ENCODE results near the gene ZC3HAV1L.
"Not testable (repeated sequence)": the region's sequence is repeated elsewhere in the genome, so short reads cannot be mapped to it uniquely, and the experiment has no call there.

DNA sequence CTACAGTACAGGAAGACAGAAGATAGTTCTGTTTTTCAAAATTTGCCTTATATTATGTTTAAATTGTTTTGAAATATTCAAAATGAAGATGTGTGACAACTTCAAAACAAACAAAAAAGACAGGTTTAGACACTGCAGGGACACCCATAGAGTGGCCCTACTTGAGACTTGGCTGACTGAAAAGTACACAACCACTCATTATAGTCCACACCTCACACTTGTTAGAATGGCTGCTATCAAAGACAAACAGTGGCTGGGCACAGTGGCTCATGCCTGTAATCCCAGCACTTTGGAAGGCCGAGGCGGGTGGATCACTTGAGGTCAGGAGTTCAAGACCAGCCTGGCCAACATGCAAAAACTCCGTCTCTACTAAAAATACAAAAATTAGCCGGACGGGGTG, 41.9 kb upstream of the ZC3HAV1L start:
- not testable (repeated sequence) for TF ChIP-seq ZFP3 (CRISPR knock-in tag; IDR thresholded peaks at IDR 0.05); OSR1 (CRISPR knock-in tag; IDR thresholded peaks at IDR 0.05); ZNF70 (CRISPR knock-in tag; IDR thresholded peaks at IDR 0.05); ARNTL (CRISPR knock-in tag; IDR thresholded peaks at IDR 0.05; ENCODE audit: borderline replicate concordance, low read depth); ZNF8 (CRISPR knock-in tag; IDR thresholded peaks at IDR 0.05); RARB (CRISPR knock-in tag; IDR thresholded peaks at IDR 0.05); ESRRG (CRISPR knock-in tag; IDR thresholded peaks at IDR 0.05); GLIS3 (CRISPR knock-in tag; IDR thresholded peaks at IDR 0.05); SNAI2 (CRISPR knock-in tag; IDR thresholded peaks at IDR 0.05)
- TF ChIP-seq, protein P1, sequence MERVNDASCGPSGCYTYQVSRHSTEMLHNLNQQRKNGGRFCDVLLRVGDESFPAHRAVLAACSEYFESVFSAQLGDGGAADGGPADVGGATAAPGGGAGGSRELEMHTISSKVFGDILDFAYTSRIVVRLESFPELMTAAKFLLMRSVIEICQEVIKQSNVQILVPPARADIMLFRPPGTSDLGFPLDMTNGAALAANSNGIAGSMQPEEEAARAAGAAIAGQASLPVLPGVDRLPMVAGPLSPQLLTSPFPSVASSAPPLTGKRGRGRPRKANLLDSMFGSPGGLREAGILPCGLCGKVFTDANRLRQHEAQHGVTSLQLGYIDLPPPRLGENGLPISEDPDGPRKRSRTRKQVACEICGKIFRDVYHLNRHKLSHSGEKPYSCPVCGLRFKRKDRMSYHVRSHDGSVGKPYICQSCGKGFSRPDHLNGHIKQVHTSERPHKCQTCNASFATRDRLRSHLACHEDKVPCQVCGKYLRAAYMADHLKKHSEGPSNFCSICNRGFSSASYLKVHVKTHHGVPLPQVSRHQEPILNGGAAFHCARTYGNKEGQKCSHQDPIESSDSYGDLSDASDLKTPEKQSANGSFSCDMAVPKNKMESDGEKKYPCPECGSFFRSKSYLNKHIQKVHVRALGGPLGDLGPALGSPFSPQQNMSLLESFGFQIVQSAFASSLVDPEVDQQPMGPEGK (CRISPR knock-in tag; IDR thresholded peaks at IDR 0.05; ENCODE audit: borderline replicate concordance) = not testable (repeated sequence)
- TF ChIP-seq, protein P2, sequence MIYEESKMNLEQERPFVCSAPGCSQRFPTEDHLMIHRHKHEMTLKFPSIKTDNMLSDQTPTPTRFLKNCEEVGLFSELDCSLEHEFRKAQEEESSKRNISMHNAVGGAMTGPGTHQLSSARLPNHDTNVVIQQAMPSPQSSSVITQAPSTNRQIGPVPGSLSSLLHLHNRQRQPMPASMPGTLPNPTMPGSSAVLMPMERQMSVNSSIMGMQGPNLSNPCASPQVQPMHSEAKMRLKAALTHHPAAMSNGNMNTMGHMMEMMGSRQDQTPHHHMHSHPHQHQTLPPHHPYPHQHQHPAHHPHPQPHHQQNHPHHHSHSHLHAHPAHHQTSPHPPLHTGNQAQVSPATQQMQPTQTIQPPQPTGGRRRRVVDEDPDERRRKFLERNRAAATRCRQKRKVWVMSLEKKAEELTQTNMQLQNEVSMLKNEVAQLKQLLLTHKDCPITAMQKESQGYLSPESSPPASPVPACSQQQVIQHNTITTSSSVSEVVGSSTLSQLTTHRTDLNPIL (CRISPR knock-in tag; IDR thresholded peaks at IDR 0.05; ENCODE audit: low read depth) = not testable (repeated sequence)
- TF ChIP-seq, protein P3, sequence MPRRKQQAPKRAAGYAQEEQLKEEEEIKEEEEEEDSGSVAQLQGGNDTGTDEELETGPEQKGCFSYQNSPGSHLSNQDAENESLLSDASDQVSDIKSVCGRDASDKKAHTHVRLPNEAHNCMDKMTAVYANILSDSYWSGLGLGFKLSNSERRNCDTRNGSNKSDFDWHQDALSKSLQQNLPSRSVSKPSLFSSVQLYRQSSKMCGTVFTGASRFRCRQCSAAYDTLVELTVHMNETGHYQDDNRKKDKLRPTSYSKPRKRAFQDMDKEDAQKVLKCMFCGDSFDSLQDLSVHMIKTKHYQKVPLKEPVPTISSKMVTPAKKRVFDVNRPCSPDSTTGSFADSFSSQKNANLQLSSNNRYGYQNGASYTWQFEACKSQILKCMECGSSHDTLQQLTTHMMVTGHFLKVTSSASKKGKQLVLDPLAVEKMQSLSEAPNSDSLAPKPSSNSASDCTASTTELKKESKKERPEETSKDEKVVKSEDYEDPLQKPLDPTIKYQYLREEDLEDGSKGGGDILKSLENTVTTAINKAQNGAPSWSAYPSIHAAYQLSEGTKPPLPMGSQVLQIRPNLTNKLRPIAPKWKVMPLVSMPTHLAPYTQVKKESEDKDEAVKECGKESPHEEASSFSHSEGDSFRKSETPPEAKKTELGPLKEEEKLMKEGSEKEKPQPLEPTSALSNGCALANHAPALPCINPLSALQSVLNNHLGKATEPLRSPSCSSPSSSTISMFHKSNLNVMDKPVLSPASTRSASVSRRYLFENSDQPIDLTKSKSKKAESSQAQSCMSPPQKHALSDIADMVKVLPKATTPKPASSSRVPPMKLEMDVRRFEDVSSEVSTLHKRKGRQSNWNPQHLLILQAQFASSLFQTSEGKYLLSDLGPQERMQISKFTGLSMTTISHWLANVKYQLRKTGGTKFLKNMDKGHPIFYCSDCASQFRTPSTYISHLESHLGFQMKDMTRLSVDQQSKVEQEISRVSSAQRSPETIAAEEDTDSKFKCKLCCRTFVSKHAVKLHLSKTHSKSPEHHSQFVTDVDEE (CRISPR knock-in tag; IDR thresholded peaks at IDR 0.05) = not testable (repeated sequence)
